Inflammatory macrophage (primary cell): ENCODE measurements around the gene RAPGEF6.
"Not testable (repeated sequence)": the region's sequence is repeated elsewhere in the genome, so short reads cannot be mapped to it uniquely, and the experiment has no call there.

Experiments
- DNase-seq, 2 donors: peaks; one replicate each; pipeline ENCODE4 v3.0.0-alpha.2; 2020 to 2022

RAPGEF6 gene

DNA sequence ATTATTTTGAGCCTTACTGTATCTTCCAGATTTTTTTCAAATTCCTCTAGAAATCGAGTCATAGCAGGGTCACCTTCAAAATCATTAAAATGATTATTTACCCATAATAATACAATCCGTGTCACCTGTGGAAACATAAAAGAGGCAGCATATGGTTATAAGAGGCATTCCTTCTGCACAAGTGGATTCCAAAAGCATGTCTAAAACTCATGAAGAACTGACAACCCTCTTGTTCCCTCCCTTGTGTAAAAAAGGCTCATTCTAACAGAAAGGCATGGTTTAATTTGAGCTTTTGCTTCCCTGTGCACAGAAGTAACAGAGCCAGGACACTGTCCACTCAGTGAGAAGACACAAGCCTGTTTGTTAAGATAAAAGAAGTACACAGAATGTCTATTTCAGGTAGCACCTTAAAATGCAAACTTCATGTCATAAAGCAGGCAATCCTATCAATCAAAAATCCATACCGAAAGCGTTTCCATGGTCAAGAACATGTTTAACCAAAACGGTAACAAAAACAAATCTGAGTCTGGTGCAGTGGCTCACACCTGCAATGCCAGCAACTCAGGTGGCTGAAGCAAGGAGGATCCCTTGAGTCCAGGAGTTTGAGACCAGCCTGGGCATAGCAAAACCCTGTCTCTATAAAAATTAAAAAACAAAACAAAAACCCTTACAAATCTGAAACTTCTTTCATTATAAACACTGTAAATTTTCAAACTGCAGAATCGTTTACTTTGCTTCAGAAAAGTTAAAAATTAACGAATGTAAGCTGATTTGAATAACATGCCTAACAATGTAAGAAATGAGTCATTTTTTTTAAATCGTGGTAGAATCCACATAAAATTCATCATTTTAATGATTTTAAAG lies 139.3 kb downstream of the RAPGEF6 start:
- no peak for DNase-seq

DNA sequence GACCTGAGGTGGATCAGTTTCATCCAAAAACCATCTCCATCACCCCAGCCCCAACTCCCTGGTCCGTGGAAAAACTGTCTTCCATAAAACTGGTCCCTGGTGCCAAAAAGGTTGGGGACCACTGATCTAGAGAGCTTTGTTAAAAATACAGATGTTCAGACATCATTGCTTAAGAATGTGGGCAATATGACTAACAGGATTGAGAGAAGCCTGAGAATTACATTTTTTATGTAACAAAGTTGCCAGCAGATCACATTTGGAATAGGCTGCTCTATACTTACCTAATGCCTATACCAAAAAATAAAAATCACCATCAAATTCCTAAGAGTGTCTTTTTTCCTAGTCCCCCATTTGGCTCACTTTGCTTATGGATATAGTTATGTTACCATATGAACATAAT lies 143.3 kb downstream of the RAPGEF6 start:
- DNase-seq, result peak in 1 of 2 donors; percentile 15

DNA sequence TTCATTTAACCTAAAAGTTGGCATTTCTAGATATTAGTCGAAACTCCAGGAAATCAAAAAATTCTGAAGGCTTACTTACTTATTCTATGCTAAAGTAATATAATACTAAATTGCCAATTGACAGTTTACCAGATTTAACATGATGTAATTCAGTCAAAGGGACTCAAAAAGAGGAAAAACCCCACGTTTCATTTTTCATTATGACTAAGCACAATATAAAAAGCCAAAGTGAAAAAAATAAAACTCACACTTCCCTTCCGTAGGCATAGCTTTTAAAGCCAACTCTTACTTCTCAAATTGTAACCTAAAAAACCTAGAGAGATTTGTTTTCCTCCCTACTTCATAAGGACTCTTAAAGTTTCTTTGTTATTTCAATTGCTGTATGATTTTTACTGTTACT lies 146.6 kb downstream of the RAPGEF6 start:
- DNase-seq, result peak; percentile 67 to 96

DNA sequence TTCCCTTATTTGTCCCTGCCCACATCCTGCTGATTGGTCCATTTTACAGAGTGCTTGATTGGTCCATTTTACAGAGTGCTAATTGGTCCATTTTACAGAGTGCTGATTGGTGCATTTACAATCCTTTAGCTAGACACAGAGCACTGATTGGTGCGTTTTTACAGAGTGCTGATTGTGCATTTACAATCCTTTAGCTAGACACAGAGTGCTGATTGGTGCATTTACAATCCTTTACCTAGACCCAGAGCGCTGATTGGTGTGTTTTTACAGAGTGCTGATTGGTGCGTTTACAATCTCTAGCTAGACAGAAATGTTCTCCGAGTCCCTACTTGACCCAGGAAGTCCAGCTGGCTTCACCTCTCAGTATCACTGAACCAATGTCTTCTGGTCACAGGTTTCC lies 147.7 kb downstream of the RAPGEF6 start:
- not testable (repeated sequence) for DNase-seq

DNA sequence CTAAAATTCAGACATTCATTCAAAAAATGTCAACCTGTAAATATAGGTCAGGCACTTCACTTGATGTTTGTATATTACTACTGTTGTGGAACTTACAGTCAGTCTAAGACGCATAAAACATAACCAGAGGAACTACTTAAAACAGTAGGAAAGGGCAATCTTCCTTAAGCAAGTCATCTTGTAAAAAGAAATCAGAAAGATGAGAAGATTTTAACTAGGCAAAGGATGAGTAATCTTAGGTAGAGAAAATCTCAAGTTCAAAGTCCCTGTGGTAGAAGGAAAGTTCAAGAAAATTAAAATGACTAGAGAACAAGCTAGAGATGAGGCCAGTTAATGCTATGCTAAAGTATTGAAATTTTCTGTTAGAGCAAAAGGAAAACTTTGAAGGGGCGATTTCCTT lies 152.4 kb downstream of the RAPGEF6 start:
- DNase-seq, result no peak

DNA sequence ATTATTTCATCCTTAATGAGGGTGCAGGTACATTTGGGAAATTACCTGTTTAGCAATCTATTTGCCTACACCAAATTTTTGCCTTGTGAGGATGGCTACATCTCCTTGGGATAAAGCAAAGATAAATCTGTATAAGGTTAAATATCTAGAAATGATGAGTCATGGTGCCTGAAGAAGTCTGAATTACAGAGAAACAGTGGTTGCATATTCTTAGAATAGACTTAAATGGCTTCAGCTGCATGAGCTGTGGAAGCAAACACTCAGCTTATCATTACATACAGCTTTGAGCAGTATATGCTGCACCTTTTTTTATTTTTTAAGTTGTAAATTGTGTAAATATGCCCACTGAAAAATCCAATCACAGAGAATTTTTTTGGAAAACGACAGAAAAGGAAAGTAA lies 153.5 kb downstream of the RAPGEF6 start:
- DNase-seq, result no peak

DNA sequence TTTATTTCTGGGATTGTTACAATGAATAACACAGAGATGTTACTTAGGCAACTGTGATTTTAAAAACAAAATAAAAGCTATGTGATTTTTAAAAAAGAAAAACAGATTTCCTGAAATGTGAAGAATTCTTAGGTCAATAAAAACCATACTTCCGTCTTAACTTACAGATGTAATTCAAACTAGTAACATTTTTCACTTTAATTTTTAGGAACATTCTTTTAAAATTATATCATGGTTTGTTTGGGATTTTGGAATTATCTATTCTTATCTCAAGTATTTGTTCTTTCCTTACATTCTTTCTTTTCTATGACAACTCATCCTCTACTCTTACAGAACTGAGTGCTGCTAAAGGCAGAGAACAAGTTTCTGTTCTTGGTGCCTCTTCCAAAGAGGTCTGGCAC lies 159.5 kb downstream of the RAPGEF6 start:
- DNase-seq, result no peak

DNA sequence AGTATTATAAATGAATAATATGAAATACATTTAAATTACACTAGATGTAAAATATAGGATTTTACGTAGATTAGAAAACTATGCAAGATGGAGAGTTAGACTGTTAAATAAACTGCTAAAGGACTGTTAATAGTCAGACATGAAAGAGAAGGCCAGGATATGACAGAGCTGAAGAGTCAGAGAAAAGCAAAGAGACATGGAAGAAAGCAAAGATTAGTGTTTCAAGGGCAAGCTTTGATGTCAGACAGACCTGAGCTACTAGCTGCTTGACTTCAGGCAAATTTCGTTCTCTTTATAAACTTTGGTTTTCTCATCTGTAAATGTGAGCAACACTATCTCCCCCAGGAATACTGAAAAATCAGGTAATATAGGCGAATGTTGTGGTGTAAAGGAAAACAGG lies 161.3 kb downstream of the RAPGEF6 start:
- DNase-seq, result no peak

DNA sequence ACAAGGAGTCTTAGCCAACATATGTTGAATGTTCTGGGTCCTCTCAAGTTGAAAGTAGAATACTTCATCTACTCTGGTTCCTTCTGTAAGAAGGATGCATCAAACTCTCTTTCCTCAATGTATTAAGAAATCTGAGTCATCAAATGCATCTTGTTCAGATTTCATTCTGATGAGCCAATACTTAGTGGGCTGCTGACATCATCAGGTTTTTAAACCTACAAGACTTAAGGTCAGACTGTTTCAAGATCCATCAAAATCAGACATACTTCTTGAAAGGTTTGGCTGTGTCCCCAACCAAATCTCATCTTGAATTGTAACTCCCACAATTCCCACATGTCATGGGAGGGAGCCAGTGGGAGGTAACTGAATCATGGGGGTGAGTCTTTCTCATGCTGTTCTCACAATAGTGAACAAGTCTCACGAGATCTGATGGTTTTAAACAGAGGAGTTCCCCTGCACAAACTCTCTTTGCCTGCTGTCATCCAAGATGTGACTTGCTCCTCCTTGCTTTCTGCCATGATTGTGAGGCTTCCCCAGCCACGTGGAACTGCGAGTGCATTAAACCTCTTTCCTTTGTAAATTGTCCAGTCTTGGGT lies 168.8 kb downstream of the RAPGEF6 start:
- DNase-seq, result peak; percentile 32 to 39

DNA sequence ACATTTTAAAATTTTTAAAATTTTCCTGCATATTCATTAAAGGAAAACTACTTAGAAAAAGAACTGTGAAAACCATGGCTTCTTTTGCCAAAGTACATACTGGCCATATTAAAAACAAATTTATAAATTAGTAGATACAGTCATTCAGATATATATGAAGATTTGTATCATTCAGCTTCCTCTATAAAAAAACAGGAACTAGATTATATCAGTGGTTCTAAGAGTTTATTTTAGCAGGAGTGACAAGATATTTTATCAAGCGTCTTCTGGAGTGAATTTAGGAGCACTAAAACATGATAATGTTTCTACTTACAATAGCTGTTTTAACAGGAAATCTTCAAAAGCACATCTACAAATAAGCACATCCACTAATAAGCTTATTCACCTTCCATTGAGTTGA lies 171.4 kb downstream of the RAPGEF6 start:
- peak in 1 of 2 donors; percentile 36 for DNase-seq

DNA sequence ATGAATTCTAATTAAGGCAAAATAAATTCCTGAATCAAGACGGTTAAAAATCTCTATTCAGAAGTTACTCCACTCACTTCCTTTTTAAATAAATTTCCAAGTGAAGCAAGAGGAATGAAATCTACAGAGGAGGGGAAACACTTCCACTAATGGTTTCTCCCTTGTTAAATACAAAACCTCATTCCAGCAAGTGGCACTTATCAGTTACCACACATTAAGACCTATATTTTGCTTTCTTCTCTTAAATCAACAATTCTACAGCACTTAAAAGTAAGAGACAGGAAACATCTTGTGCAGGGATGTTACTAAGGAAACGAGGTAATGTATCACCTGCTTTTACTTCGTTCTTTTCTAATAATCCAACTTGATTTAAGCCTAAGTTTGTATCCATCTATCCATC lies 172.6 kb downstream of the RAPGEF6 start:
- DNase-seq, result peak; percentile 33 to 68

DNA sequence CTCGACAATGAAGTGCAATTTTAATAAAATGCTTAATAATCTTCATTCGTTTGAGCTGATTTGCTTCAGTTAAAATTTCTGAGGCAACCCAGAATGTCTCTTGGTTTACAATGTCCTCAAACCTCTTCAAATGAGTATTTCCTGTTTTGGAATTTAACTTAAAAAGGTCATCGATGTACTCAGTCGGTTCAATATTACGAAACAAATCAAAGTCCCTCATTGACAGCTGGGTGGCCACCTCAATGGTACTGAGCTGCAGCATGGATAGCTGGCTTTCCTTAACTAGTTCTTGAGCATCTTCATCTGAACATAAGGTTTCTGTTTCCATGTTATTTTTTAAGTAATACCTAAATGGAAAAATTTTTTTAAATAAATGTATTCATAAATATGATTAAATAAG lies 173.3 kb downstream of the RAPGEF6 start:
- DNase-seq, result no peak

DNA sequence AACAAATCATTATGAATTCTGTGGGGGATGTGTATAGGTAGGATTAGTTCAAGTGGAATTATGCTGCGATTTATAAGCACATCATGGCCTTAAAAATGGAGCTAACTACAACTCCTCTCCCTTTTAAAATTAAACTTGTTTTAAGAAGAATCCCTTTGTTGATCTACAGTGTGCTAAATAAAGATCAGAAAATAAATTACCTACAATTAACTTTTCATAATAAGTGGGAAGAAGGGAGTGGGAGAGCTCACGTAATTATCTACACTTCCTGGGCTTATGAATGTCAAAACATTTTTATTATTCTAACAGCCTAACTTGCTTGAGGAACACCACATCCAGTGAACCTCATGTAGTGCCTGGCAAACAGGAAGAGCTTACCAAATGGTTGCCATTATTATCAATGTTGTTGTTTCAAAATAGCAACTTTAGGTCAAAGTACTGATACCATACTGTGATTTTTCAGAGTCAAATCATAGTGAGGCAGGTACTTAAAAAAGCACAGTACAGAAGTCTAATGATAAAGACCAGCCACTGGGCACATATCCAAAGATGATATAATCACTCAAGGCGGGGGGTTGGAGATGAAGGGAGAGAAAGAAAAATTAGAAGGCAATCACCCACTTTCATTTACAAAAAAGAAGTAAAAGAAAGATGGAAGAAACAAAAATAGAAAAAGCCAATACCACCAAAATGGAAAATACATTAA lies 174.0 kb downstream of the RAPGEF6 start:
- DNase-seq, result no peak

DNA sequence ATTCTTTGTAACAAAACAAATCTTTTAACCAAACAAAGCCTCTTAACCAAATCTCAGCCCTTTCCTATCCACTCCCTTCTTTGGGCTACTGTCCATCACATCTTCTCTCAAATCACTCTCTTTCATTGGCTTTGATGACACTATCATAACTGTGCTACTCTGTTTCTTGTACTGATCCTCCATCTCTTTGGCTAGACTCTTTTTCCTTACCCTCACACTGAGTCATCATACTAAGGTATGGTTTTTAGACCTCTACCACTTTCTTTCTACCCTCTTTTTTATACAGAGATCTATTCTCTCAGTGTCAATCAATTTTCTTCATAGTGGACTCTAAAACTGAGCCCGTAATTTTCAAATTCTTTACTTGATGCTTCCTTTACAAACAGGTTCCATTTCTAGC lies 174.9 kb downstream of the RAPGEF6 start:
- DNase-seq, result no peak

DNA sequence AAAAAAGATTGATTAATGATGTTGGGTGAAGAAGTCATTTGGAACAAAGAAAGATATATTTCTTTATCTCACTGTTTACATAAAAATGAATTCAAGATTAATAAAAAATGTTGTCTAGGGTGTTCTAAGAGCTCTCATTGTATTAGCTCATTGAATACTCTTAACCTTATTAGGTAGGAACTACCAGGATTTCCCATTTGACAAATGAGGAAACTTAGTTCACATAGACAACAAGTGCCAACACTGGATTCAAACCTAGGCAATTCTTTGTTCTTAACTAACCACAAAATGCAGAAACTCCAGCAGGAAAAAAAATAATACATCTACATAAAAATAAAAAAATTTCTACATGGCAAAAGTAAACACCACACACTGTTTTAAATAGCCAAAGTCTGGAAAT lies 175.8 kb downstream of the RAPGEF6 start:
- no peak for DNase-seq

DNA sequence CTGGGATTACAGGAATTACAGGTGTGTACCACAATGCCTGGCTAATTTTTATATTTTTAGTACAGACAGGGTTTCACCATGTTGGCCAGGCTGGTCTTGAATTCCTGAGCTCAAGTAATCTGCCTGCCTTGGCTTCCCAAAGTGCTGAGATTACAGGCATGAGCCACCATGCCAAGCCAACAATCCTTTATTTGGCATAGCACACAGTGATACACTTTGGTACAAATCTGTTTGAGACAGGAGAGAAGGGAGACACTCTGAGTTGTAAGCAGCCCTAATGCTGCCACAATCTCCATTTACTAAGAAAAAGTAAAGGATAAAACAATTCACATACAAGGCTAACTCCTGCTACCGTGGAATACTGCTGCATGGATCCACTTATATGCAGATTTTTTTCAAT lies 177.8 kb downstream of the RAPGEF6 start:
- no peak for DNase-seq

DNA sequence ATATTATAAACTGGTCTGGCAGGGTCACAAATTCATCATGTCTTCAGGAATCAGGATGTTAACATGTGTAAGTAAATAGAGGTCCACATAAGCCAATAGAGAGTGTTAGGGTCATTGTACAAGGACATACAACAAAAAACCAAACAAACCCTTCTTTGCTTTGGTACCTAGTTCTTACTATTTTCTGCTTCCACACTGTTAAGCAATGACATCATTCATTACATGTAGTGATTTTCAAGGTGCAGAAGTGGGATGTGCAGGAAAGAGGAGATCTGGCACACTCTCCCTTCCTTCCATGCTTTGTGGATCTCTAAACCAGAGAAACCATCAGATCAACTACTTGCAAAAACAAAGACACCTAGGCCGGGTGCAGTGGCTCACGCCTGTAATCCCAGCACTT lies 184.1 kb downstream of the RAPGEF6 start:
- no peak for DNase-seq

DNA sequence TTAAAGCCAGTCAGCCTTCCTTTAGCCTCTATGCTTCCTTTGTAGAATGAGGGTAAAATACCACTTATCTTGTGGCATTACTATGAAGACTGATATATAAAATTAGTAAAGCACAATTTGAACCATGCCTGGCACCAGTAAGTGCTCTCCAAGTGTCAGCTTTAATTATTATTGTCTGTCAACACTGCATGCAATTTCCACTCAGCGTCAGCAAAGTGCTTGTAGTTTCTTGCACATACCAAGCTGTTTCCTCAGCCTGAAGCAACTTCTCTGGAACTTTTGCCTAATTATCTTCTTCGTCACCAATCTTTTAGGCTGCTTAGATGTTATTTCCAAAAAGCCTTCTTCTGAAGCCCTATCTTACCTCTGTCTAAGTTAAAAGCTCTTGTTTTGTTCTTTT lies 193.8 kb downstream of the RAPGEF6 start:
- DNase-seq, result no peak

DNA sequence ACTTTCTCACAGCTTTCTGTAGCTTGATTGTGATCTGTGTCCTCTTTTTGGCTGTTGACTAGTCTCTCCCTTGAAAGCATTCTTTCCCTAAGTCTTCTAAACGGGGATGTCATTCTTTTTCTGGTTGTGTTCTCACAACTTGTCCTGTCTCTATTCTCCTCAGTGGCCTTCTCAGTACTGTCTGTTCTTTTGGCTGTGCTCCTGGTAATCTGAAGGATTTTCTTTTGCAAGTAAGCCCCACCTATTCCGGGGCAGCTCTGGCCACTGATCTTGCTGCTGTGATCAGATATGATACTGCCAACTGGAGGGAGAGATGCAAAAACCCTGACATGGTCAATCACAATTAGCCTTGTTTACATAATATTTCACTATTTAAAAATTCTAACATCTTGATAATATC lies 198.9 kb downstream of the RAPGEF6 start:
- no peak for DNase-seq

DNA sequence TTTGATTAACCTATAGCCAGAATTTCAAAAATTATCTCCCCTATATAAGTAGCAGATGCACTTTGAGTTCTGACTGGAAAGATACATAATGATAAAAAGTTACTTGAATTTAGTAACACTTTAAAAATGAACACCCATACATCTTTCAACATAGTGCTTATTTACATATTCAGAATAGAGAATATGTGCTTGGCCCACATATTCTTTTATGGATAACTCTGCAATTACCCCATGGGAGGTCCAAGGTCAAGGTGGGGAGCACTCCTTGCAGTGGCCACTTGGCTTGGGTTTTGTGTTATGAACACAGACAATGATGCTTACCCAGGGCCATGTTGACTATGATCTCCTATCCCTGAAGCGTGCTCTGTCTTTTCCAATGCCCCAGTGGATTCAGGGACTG lies 201.9 kb downstream of the RAPGEF6 start:
- DNase-seq, result no peak

DNA sequence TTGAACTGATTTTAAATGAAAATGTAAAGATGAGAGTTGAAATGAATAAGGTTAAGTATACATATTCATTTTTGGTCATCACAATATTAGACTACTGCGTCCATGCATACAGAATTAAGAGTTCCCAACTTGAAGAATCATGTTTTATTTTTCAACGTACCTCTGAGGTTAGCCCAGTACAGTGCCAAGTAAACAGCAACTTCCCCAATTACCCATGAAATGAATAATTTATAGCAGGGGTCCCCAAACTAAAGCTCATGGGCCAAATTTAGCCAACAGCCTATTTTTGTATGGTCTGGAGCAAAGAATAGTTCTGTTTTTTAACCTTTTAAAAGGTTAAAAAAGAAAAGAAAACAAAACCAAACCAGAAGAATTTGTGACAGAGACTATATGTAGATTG lies 203.2 kb downstream of the RAPGEF6 start:
- no peak for DNase-seq

DNA sequence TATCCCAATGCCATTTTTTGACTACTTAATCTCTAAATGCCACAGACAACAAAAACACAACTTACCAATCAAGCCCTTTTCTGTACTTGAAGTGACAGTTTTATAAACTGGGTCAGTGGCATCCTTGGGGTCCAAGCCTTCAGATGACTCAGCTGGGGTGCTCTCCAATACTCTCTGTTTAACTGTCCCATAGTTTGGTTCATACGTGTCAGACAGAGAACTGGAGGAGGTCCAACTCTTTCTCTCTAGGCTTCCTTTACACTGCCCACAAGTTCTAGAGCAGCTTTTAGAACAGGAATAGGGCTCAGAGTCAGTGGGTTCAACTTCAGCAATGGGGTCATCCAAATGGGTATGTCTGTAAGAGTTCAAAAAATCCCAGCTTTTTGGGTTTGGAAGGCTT lies 204.2 kb downstream of the RAPGEF6 start:
- DNase-seq, result no peak

DNA sequence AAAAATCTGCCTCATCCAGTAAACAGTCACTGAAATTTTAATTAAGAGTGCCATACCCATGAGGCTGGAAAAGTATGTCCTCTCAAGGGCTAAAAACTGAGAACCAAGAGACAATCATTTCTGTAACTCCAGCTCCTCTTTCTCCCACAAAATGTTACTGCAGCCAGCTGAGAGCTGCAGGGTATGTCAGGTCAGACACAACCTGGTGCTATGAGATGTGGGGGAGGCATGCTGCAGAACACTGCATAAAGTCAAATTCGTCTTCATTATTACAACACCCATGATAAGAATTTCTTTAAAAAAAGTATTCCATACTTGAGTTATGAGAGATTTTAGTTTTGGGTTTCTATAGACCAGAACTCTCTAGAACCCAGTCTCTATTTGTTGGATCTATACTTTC lies 209.0 kb downstream of the RAPGEF6 start:
- DNase-seq, result no peak

DNA sequence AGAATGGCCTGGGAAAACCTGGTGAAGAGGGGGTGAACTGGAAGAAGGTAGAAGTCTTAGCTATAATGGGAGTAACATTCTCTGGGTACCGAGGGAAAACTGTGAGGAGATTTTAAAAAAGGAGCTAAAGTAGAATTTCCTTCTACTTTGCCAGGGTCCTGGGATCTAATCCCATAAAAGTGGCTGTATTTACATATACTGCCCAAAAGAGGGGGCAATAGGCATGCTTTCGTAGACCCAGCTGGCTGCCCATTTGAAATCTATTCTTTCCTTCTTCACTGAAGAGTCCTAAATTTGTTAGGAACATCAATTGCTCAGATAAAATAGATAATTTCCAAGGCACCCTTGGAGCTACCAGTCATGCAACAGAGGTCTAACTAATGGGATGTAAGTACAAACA lies 212.0 kb downstream of the RAPGEF6 start:
- peak; percentile 9 to 21 for DNase-seq
